Osteocyte (in vitro differentiated cells): ENCODE results near the gene UNC13A. TPM values are rescaled to one million over a fixed set of nuclear protein-coding genes. Genes with fewer than 3 reads are reported as not detected.

Experiments used
- DNase-seq: peaks from one replicate; pipeline ENCODE4 v3.0.0; 2021; ENCODE audit warnings: mixed read lengths; ENCODE audit not compliant: unreplicated experiment; ENCODE audit errors: extremely low spot score
- H3K27ac Mint-ChIP-seq: one replicate; pipeline ENCODE4 v1.8.0; 2021; ENCODE audit warnings: mild to moderate bottlenecking, mixed read lengths; ENCODE audit not compliant: unreplicated experiment
- H3K27me3 Mint-ChIP-seq: one replicate; pipeline ENCODE4 v1.8.0; 2021; ENCODE audit warnings: mixed read lengths; ENCODE audit not compliant: unreplicated experiment
- H3K36me3 Mint-ChIP-seq: one replicate; pipeline ENCODE4 v1.8.0; 2021; ENCODE audit warnings: mixed read lengths; ENCODE audit not compliant: unreplicated experiment
- H3K4me1 Mint-ChIP-seq: one replicate; pipeline ENCODE4 v1.8.0; 2021; ENCODE audit warnings: mixed read lengths; ENCODE audit not compliant: unreplicated experiment
- H3K4me3 Mint-ChIP-seq: one replicate; pipeline ENCODE4 v1.8.0; 2021; ENCODE audit warnings: mild to moderate bottlenecking, moderate library complexity, mixed read lengths; ENCODE audit not compliant: unreplicated experiment
- H3K9me3 Mint-ChIP-seq: one replicate; pipeline ENCODE4 v1.8.0; 2021; ENCODE audit warnings: mixed read lengths; ENCODE audit not compliant: unreplicated experiment
- total RNA-seq: library from RNA; stranded (reverse); gene quantifications from 2 replicates; pipeline ENCODE4 v1.2.1, GENCODE V29; 2021
- TF ChIP-seq, protein P1 (sequence below): fragments of 200-600 bp; sonication (generic); IDR thresholded peaks from 2 replicates; pipeline ENCODE4 v1.5.0; 2021; ENCODE audit warnings: antibody characterized with exemption, mild to moderate bottlenecking, moderate library complexity

UNC13A gene
- total RNA-seq, 1 donor from 2014 or later, result 1.6 TPM

DNA sequence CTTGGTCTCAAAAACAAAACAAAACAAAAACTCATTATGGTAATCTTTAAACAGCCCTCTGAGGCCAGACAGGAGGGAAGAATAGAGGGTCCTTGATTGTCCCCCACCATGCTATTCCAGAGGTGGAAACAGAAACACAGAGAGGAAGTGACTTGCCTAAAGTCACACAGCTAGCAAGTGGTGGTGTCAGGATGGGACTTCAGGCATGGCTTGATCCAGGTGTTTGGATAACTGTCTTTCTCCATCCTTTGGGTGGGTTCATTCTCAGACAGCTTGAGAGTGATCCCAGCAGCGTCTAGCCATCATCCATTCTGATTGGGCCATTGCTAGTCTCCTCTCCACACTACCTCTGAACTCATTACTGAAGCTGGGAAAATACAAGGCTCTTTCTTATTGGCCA lies 120.2 kb downstream of the UNC13A start:
- Mint-ChIP-seq H3K9me3 (no peaks in the 10 kb centered on the region), H3K27me3 (no peaks in the 10 kb centered on the region), H3K27ac (no peak overlapping the region), H3K4me1 (no peaks in the 10 kb centered on the region), H3K4me3 (no peak overlapping the region), H3K36me3 (peaks cover 34% of the 10 kb centered on the region)
- DNase-seq, result no peak
- TF ChIP-seq, protein P1, sequence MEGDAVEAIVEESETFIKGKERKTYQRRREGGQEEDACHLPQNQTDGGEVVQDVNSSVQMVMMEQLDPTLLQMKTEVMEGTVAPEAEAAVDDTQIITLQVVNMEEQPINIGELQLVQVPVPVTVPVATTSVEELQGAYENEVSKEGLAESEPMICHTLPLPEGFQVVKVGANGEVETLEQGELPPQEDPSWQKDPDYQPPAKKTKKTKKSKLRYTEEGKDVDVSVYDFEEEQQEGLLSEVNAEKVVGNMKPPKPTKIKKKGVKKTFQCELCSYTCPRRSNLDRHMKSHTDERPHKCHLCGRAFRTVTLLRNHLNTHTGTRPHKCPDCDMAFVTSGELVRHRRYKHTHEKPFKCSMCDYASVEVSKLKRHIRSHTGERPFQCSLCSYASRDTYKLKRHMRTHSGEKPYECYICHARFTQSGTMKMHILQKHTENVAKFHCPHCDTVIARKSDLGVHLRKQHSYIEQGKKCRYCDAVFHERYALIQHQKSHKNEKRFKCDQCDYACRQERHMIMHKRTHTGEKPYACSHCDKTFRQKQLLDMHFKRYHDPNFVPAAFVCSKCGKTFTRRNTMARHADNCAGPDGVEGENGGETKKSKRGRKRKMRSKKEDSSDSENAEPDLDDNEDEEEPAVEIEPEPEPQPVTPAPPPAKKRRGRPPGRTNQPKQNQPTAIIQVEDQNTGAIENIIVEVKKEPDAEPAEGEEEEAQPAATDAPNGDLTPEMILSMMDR, result no peak

DNA sequence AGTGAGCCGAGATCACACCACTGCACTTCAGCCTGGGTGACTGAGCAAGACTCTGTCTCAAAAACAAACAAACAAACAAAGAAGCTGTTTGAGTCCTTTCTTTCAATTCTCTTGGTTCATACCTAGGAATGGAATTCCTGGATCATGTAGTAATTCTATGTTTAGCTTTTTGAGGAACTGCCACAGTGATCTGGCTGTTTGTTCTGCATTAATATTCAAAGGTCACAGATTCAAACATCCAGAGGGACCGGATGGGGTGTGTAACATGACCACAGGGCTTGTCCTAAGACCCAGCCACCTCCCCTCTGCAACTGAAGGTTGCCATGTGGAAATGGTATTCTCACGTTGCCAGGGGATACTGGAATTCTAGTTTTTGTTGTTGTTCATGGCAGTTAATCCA lies 122.5 kb downstream of the UNC13A start:
- DNase-seq, result no peak
- H3K4me3 Mint-ChIP-seq, result no peak overlapping the region

DNA sequence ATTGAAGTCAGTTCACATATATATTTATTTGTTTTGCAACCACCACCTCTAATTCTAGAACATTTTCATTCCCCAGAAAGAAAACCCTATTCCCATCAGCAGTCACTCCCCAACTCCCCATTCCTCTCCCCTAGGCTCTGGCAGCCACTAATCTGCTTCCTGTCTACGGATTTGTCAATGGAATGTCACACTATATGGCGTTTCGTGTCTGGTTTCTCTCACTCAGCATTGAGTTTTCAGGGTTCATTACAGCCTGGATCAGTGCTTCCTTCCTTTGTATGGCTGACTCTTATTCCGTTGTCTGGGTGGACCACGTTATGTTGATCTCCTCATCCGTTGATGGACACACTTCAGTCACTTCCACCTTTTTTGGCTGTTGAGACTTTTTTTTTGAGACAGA lies 123.4 kb downstream of the UNC13A start:
- peaks cover 35% of the 10 kb centered on the region for H3K36me3 Mint-ChIP-seq
- no peaks in the 10 kb centered on the region for H3K9me3 Mint-ChIP-seq
- no peak overlapping the region for H3K27ac Mint-ChIP-seq

More for the DNA sequence above, 122.5 kb downstream of the UNC13A start:
- H3K4me1 Mint-ChIP-seq, result no peaks in the 10 kb centered on the region
- peaks cover 29% of the 10 kb centered on the region for H3K36me3 Mint-ChIP-seq
- no peaks in the 10 kb centered on the region for H3K27me3 Mint-ChIP-seq
- no peaks in the 10 kb centered on the region for H3K9me3 Mint-ChIP-seq
- TF ChIP-seq, protein P1, result no peak
- no peak overlapping the region for H3K27ac Mint-ChIP-seq

GRCh38 chr19:17562561-17562960 lies 125.6 kb downstream of the UNC13A start:
- H3K27me3 Mint-ChIP-seq, result no peaks in the 10 kb centered on the region
- H3K4me1 Mint-ChIP-seq, result no peaks in the 10 kb centered on the region
- peaks cover 22% of the 10 kb centered on the region for H3K36me3 Mint-ChIP-seq
- no peak overlapping the region for H3K4me3 Mint-ChIP-seq
- H3K27ac Mint-ChIP-seq, result no peak overlapping the region
- DNase-seq, result no peak
- TF ChIP-seq, protein P1, result no peak
- no peaks in the 10 kb centered on the region for H3K9me3 Mint-ChIP-seq

More for the DNA sequence above, 123.4 kb downstream of the UNC13A start:
- DNase-seq, result no peak
- no peaks in the 10 kb centered on the region for H3K4me1 Mint-ChIP-seq
- TF ChIP-seq, protein P1, result no peak
- H3K4me3 Mint-ChIP-seq, result no peak overlapping the region
- H3K27me3 Mint-ChIP-seq, result no peaks in the 10 kb centered on the region

GRCh38 chr19:17562097-17562496 lies 126.1 kb downstream of the UNC13A start:
- H3K27me3 Mint-ChIP-seq, result no peaks in the 10 kb centered on the region
- DNase-seq, result no peak
- TF ChIP-seq, protein P1, result no peak
- H3K4me1 Mint-ChIP-seq, result peaks cover under 1% of the 10 kb centered on the region
- H3K36me3 Mint-ChIP-seq, result peaks cover 20% of the 10 kb centered on the region
- H3K9me3 Mint-ChIP-seq, result no peaks in the 10 kb centered on the region
- H3K4me3 Mint-ChIP-seq, result no peak overlapping the region
- no peak overlapping the region for H3K27ac Mint-ChIP-seq
